ENCODE results near the gene CSRNP3.

DNA sequence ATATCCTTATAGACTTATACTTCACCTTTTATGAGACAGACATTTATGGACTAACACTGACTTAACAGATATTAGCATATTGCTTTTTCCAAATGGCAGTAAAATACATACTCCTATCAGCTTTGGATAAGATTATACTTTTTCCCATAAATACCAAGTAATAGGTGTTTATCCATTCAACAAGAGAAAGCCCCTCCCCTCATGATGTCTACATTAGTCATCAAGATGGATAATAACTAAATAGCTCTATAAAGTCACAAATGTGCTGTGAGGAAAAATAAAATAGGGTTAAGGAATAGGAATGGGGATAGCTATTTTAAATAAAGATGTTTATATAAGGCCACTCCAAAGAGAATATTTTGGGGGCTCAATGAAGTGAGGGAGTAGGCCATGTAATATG, 39.4 kb downstream of the CSRNP3 start:
- no peak for TF ChIP-seq POLR2A (IDR thresholded peaks at IDR 0.05)
- TF ChIP-seq, protein P1, sequence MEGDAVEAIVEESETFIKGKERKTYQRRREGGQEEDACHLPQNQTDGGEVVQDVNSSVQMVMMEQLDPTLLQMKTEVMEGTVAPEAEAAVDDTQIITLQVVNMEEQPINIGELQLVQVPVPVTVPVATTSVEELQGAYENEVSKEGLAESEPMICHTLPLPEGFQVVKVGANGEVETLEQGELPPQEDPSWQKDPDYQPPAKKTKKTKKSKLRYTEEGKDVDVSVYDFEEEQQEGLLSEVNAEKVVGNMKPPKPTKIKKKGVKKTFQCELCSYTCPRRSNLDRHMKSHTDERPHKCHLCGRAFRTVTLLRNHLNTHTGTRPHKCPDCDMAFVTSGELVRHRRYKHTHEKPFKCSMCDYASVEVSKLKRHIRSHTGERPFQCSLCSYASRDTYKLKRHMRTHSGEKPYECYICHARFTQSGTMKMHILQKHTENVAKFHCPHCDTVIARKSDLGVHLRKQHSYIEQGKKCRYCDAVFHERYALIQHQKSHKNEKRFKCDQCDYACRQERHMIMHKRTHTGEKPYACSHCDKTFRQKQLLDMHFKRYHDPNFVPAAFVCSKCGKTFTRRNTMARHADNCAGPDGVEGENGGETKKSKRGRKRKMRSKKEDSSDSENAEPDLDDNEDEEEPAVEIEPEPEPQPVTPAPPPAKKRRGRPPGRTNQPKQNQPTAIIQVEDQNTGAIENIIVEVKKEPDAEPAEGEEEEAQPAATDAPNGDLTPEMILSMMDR (IDR thresholded peaks at IDR 0.05): no peak
